ENCODE data around the gene WIPF2.
A peak's percentile ranks its signal among the peaks of the same experiment; 100 is the strongest.
"Not testable (repeated sequence)": the region's sequence is repeated elsewhere in the genome, so short reads cannot be mapped to it uniquely, and the experiment has no call there.

WIPF2 gene

DNA sequence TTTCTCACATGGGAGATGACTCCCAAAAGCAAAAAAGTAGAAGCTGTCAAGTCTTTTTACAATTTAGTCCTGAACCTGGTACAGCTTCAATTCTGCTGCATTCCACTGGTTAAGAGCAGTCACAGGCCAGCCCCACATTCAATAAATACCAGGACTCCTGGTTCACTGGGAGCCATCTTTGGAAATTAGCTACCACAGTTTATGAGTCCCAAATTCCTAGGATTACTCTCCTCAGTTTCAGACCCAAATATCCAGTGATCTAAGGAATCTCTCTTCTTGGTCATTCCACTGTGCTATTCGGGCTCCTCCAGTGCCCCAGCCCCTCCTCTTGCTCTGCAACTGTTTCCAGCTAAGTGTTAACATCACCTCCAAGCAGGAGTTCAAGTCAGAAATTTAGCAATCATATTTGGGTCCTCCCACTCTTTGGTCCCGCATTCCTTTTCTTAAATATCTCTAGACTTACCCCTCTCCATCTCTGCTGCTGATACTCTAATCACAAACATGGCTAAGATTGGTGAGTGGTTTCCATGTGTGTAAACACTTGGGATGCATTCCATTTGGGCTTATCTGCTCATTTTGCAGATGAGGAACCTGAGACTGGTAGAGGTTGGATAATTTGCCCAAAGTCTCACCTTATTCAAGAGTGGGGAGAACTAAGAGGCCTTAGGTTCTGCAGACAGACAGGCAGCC lies 9.6 kb upstream of the WIPF2 start:
- TF ChIP-seq, protein P1, sequence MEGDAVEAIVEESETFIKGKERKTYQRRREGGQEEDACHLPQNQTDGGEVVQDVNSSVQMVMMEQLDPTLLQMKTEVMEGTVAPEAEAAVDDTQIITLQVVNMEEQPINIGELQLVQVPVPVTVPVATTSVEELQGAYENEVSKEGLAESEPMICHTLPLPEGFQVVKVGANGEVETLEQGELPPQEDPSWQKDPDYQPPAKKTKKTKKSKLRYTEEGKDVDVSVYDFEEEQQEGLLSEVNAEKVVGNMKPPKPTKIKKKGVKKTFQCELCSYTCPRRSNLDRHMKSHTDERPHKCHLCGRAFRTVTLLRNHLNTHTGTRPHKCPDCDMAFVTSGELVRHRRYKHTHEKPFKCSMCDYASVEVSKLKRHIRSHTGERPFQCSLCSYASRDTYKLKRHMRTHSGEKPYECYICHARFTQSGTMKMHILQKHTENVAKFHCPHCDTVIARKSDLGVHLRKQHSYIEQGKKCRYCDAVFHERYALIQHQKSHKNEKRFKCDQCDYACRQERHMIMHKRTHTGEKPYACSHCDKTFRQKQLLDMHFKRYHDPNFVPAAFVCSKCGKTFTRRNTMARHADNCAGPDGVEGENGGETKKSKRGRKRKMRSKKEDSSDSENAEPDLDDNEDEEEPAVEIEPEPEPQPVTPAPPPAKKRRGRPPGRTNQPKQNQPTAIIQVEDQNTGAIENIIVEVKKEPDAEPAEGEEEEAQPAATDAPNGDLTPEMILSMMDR (conservative IDR thresholded peaks at IDR 0.05; ENCODE audit: low read depth, low read length): no peak
- DNase-seq (ENCODE audit: low read depth): no peak
- no peak overlapping the region for H3K4me3 ChIP-seq (ENCODE audit: low read length)

DNA sequence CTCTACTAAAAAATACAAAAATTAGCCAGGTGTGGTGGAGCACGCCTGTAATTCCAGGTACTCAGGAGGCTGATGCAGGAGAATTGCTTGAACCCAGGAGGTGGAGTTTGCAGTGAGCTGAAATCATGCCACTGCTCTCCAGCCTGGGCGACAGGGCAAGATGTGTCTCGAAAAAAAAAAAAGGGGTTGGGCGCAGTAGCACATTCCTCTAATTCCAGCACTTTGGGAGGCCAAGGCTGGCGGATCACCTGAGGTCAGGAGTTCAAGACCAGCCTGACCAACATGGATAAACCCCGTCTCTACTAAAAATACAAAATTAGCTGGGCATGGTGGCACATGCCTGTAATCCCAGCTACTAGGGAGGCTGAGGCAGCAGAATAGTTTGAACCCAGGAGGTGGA lies 5.2 kb upstream of the WIPF2 start:
- DNase-seq (ENCODE audit: low read depth); H3K4me3 ChIP-seq (ENCODE audit: low read length): not testable (repeated sequence)

DNA sequence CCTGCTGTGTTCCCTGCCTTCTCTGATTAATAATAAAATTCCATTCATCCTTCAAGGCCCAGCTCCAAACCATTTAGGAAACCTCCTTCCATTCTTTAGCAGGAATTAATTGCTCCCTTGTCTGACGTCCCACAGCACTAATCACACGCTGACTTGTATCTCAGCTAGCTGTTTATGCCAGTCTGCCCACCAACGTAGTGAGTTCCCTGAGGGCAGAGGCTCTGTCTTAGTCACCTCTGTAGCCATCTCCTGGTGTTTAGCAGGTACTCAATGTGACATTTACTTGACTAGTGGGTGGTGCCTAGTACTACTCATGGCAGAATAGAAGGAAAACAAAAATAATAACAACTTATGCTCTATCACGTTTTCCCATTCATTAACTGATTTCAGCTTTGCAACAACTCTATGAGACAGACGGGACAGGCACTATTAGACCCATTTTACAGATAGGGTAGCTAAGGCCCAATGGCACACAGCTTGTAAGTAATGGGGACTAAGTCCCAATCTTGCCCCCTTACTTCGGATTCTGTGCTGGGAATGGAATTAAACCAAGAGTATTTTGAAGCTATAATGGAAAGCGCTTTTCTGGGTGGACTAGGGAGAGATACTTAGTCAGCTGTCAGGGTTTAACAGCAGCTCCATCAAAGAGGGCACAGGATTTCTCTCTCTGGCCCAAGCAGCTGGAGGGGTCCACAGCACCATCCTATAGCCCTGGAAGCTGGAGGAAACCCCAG lies 931 bp upstream of the WIPF2 start:
- DNase-seq (ENCODE audit: low read depth): no peak
- TF ChIP-seq, protein P1 (conservative IDR thresholded peaks at IDR 0.05; ENCODE audit: low read depth, low read length): no peak
- peak overlapping the region; percentile 62 for H3K4me3 ChIP-seq (ENCODE audit: low read length)

DNA sequence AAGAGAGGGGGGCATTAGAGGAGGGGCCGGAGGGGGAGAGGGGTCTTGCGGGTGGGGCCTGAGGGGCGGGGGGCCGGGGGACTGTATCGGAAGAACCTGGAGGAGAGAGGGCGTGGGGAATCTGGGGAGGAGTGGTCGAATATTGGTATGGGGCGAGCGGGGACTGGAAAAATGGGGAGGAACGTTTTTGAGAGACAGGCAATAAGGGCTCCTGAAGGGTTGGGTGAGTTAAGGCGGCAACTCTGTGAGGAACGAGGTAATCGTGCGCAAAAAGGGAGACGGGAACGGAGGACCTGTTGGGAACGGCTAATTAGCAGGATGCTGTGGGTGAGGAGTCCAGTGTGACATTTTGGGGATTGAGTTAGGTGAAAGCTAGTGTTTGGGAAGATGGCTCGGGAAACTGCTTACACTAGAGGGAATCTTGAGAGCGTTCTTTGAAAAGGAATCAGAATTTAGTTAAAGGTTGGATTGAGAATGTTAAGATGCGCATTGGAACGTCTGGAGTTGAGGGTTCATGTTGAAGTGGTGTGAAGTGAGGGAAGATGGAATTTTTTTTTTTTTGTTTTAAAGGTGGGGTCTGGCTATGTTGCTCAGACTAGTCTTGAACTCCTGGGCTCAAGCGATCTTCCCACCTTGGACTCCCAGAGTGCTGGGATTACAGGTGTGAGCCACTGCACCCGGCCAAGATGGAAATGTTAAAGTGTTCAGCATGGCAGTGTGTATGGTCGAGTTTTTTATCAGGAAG lies 662 bp downstream of the WIPF2 start:
- no peak for DNase-seq (ENCODE audit: low read depth)
- TF ChIP-seq, protein P1 (conservative IDR thresholded peaks at IDR 0.05; ENCODE audit: low read depth, low read length): no peak
- peak overlapping the region; percentile 77 for H3K4me3 ChIP-seq (ENCODE audit: low read length)

DNA sequence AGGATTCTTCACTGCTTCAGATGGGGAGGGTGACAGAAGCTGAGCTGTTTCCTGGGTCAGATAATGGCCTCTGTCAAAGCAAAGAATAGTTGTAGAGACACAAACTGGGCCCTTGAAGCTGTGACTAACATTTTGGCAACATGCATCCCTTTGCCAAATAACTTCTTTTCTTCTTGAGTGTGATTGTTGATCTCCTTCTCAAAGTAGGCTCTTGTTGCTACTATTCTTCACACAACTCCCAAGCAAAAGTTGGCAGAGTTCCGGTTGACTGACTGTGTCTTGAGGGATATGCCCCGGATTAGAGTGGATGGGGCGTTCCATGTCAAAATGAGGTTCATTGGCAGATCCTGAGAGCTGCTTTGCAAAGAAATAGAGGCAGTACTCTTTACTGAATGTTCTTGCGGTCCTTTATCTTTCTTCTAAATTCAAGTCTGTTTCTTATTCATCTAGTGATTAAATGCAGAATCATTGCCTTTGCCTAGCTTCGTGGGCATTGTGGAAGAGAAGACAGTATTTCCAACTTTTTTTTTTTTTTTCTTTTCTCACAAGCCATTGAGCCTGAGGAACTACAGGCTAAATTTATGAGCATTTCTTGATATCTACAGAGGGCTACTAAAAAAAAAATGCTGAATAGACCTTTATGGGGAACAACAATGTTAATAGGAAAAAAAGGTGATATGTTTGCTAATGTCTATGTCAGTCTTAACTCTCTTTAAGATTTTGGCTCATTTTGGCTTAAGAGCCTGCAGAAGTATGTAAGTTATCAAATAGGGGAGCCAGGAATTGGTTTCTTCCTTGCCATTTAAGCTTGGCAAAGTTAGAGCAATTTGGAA lies 5.8 kb downstream of the WIPF2 start:
- no peak overlapping the region for H3K4me3 ChIP-seq (ENCODE audit: low read length)
- TF ChIP-seq, protein P1 (conservative IDR thresholded peaks at IDR 0.05; ENCODE audit: low read depth, low read length): no peak
- DNase-seq (ENCODE audit: low read depth): peak; percentile 83

DNA sequence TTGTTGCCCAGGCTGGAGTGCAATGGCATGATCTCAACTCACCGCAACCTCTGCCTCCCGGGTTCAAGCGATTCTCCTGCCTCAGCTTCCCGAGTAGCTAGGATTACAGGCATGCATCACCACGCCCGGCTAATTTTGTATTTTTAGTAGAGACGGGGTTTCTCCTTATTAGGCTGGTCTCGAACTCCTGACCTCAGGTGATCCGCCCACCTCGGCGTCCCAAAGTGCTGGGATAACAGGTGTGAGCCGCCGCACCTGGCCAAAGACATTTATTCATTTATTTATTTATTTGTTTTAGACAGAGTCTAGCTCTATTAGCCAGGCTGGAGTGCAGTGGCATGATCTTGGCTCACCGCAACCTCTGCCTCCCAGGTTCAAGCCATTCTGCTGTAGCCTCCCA lies 10.0 kb downstream of the WIPF2 start:
- not testable (repeated sequence) for DNase-seq (ENCODE audit: low read depth); H3K4me3 ChIP-seq (ENCODE audit: low read length)

DNA sequence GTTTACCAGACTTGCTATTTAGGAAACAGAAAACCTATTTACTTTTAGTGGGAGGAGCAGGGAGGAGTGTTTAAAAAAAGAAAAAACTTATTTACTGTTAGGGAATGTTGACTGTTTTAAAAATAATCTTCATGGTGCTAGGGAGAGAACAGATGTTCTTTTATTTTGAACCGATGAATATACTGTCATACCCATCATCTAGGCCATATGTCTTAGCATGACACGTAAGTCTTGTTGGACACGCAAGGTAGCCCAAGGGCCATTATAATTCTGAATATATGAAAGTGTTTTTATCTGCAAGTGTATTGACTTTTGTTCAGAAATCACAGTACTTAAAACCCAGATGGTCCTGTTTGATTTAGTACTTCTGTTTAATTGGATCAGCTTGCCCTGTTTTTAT lies 11.6 kb downstream of the WIPF2 start:
- TF ChIP-seq, protein P1 (conservative IDR thresholded peaks at IDR 0.05; ENCODE audit: low read depth, low read length): no peak
- no peak for DNase-seq (ENCODE audit: low read depth)
- no peak overlapping the region for H3K4me3 ChIP-seq (ENCODE audit: low read length)

DNA sequence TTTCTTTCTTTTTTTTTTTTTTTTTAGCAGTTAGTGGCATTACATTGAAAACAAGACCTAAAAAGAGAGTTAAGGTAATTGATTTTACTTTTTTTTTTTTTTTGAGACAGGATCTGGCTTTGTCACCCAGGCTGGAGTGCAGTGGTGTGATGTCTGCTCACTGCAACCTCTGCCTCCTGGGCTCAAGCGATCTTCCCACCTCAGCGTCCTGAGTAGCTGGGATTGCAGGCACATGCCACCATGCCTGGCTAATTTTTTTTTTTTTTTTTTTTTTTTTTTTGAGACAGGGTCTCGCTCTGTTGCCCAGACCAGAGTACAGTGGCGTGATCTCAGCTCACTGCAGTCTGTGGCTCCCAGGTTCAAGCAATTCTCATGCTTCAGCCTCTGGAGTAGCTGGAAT lies 12.8 kb downstream of the WIPF2 start:
- not testable (repeated sequence) for DNase-seq (ENCODE audit: low read depth); H3K4me3 ChIP-seq (ENCODE audit: low read length)

Measured in retinal pigment epithelial cell (primary cell).